ENCODE results near the gene TRIM68.

Gene TRIM68

GRCh38 chr11:4606231-4607015 is 1.6 kb downstream of the TRIM68 start:
- DNase-seq, result no peak

GRCh38 chr11:4605057-4605456 is 3.0 kb downstream of the TRIM68 start:
- no peak for DNase-seq

DNA sequence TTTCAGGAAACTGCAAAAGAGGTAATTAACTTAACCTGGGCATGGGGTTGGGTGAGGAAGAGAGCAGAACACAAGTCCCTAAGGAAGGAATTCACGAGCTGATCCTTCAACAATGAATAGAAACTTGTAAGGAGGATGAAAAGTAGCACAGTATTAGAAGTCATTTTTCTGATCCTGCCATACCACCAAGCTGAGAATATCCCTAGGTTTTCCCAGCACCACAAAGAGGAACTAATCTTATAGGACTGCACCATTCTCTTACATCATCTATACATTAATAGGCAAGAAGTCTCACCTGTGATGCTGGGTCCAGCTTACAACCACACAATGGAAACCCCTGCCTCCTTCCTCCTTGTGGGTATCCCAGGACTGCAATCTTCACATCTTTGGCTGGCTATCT is 14.3 kb downstream of the TRIM68 start, which contains the start of gene OR52I1:
TSS of gene OR52I1 (plus strand) at position 301 of the 400 bp plus-strand sequence. CDS start at position 301, 0 bp downstream.
- no peak for DNase-seq

DNA sequence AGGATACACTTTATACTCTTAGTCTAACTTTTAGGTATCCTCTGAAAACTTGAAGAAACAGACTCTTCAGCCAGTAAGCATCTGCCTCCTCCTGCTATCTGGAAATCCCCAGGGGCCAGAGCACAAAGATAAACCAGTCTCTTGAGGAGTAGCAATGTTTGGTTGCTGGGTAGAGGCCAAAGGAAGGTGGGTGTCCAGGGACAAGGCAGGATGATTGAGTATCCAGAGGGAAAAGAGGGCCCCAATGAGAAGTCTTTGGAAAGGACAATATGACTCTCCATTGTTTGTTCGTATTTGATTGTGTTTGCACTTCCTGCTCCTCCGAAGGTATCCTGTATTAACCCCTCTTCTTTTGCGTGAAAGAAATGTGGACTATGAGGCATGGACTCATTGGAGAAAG is 19.0 kb downstream of the TRIM68 start:
- DNase-seq, result no peak

DNA sequence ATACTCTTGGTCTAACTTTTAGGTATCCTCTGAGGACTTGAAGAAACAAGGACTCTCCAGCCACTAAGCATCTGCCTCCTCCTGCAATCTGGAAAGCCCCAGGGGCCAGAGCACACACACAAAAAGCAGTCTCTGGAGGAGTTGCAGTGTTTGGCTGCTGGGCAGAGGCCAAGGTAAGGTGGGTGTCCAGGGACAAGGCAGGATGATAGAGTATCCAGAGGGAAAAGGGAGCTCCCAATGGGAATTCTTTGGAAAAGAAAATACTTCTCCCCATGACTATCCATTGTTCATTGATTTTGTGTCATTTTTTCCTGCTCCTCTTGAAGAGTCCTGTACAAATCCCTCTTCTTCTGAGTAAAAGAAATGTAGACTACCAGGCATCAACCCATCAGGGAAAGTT is 26.6 kb downstream of the TRIM68 start, which contains the start of gene OR52I2:
TSS of gene OR52I2 (plus strand) at position 301 of the 400 bp plus-strand sequence.
- no peak for DNase-seq

DNA sequence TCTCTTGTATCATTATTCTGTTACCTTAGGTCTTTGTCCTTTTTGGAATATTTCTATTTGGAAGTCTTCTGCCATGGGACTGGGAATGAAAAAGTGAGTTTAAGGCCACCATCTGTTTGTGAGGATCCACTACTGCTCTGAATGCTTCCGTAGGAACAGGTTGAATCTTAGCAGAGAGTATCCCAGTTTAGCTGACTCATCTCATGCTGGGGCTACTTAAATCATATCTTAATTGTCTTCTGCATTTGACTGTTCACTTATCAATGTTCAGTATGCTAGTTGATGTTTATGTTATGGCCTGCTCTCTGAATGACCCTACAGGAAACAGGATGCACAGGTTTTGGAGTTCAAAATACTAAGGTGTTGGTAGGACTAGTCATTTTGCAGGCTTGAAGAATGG is 27.9 kb downstream of the TRIM68 start:
- no peak for DNase-seq

DNA sequence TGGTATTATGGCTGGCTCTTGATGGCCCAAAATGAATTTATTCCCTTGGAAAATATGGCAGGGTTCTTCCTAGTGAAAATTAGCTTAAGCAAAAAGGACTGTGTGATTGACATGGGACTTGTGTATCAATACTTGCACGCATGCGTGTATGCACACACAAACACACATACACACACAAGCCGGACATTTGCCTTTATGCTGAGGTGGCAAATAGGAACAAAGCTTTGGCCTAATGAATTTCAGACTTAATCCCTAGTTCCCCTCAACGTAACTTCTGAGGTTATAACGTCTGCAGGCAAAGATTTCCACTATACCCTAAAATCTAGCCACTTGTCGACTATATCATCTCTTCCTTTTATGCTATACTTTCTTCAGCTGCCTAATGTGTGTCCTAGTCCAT is 29.4 kb downstream of the TRIM68 start:
- no peak for DNase-seq

DNA sequence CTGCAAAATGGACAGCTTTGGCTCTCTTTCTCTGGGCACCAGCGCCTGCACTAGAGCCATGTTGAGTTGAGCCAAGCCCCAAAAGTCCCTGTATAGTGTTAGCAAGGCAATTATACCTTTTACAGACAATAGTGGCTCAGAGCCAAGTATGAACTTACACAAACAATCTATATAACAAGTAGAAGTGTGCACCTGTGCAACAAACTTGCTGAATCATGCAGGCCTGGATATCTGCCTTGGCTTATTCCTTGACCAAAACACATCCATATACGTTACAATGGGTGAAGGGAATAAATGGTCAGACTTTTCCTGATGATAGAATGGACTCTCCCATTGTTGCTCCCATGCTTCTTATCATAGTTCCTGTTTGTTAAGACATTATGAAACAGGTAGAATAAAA is 30.3 kb downstream of the TRIM68 start:
- DNase-seq, result no peak

DNA sequence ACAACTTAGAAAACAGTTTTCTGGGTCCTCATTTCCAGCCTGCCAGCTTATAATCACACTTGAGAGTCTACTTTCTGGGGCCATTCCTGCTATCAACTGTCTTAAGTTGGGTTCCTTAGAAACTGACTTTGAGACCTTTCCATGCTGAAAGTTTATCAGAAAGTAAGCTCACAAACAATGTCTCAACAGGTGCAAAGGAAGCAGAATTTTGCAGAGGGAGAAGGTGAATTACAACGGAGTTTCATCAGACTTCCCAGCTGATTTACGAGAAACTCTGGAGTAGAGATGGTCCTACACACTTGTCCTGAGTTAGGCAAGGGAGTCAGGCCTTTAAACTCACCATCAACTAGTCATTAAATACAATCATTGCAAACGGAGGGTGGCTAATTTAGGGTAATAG is 31.2 kb downstream of the TRIM68 start:
- DNase-seq, result no peak

DNA sequence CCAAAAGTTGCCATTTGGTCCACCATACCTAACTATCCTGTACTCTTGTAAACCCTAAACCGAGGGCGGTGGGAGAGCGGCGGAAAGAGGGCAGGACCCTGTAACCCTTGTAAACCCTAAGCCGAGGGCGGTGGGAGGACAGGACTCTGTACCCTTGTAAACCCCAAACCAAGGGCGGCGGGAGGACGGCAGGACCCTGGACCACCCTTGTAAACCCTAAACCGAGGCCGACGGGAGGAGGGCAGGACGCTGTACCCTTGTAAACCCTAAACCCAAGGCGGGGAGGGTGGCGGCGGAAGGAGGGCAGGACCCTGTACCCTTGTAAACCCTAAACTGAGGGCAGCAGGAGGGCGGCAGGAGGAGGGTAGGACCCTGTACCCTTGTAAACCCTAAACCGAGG is 39.0 kb downstream of the TRIM68 start:
- DNase-seq, result no peak

GRCh38 chr11:4565371-4565770 is 42.7 kb downstream of the TRIM68 start:
- no peak for DNase-seq

DNA sequence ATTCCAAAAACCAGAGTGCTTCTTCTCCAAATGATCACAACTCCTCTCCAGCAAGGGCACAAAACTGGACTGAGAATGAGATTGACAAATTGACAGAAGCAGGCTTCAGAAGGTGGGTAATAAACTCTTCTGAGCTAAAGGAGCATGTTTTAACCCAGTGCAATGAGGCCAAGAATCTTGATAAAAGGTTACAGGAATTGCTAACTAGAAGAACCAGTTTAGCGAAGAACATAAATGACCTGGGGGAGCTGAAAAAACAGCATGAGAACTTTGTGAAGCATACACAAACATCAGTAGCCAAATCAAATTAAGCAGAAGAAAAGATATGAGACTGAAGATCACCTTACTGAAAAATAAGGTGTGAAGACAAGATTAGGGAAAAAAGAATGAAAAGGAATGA is 47.6 kb downstream of the TRIM68 start:
- DNase-seq, result no peak

GRCh38 chr11:4559527-4560440 is 48.2 kb downstream of the TRIM68 start:
- no peak for DNase-seq

- no peak for DNase-seq
Measured at GRCh38 chr11:4551346-4551979, 56.6 kb downstream of the TRIM68 start.

All from activated CD4-positive, alpha-beta T cell treated with anti-CD3 and anti-CD28 coated beads, Interleukin-2, amount 50 U/mL, for 16 hours (primary cell).